ENCODE results near the gene NXPE1.

- no peak for TF ChIP-seq CTCF (IDR thresholded peaks at IDR 0.05; ENCODE audit: low read depth, low read length, poor library complexity, severe bottlenecking)
- TF ChIP-seq EZH2phosphoT487 (IDR thresholded peaks at IDR 0.05; ENCODE audit: borderline replicate concordance, low read length): no peak
Measured at GRCh38 chr11:114496915-114497314, 62.8 kb downstream of the NXPE1 start.
